Fibroblast of peridontal ligament (primary cell): ENCODE measurements around the gene MAPK8IP1.

Source experiments
- DNase-seq: peaks from one replicate; pipeline ENCODE4 v3.0.0-alpha.2; 2010; ENCODE audit errors: extremely low read depth

The MAPK8IP1 gene

GRCh38 chr11:45860348-45860747 lies 25.1 kb upstream of the MAPK8IP1 start:
- DNase-seq: no peak

DNA sequence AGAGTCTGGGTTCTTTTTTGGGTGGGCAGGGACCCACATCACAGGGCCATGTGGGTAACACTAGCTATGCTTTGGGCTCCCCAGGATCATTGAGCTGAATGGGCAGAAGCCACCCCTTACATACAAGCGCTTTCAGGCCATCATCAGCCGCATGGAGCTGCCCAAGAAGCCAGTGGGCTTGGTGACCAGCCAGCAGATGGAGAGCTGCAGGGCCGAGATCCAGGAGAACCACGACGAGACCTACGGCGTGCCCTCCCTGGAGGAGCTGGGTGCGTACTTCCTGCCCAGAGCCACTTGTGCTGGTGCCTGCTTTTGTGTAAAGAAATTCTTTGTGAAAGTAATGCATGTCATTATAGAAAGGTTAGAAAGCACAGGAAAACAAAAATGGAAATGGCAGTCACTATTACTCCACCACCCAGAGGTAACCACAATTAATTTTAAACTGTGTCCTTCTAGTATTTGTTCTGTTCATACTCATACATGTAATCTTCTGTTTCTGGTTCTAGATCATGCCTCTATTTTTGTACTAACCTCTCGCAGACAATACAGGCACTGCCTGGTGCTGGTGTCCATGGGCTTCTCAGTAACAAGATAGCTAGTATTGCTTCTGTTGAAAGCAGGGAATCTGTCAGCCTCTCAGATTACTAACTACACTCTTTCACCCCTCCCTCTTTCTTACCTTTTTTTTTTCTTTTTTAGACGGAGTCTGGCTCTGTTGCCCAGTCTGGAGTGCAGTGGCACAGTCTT lies 24.5 kb upstream of the MAPK8IP1 start:
- no peak for DNase-seq

DNA sequence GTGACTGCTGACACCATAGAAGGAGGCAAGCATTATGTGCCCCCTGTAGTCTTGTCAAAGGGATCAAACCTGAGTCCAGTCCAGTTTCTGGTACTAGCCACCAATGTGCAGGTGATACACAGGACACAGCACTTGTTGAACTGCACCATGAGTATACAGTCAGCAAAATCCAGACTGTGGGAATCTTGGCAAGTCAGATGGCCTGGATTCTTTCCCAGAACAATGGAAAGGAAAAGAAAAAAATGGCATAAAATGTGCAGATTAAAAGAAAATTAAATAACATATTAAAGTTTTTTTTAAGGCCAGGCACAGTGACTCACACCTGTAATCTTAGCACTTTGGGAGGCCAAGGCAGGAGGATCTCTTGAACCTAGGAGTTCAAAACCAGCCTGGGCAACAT lies 21.4 kb upstream of the MAPK8IP1 start:
- DNase-seq: peak; percentile 43

DNA sequence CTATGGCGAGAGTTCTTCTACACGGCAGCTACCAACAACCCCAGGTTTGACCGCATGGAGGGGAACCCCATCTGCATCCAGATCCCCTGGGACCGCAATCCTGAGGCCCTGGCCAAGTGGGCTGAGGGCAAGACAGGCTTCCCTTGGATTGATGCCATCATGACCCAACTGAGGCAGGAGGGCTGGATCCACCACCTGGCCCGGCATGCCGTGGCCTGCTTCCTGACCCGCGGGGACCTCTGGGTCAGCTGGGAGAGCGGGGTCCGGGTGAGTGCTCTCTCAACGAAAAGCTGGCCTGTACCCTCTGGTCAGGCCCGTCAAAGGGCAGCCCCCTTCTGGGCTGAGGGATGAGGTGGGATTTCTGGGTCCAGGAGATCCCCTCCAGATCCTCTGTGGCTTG lies 15.9 kb upstream of the MAPK8IP1 start:
- DNase-seq: no peak

DNA sequence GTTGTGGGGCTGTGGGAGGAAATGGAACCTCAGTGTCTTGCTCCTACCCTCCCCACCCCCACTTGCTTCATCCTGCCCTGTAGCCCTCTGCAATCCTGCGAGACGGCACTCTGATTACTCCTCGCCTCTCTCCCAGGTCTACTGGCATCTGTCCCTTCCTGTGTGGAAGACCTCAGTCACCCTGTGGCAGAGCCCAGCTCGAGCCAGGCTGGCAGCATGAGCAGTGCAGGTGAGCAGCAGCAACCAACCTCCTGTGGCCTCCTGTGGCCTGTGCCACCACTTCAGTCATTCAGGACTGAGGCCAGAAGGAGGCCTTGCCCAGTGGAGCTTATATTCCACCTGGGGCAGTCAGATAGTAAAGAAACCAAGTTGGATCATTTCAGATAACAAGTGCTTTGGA lies 14.7 kb upstream of the MAPK8IP1 start:
- no peak for DNase-seq

DNA sequence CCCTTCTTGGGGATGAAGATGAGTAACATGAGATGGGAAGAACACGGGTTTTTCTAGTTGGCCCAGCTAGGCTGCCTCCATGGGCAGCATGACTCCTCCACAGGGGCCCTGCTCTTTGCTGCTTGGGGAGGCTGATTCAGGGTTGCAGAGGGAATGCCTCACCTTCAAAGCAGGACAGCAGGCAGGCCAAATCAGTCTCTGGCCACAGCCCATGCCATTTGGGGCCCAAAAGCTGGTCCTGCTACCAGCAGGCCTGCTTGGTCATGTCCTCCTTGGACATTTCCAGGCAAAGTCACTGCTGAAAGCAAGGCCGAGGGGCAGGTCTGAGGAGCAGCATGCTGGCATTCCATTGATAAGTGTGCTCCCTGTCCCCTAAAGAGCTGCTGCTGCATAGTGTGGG lies 13.8 kb upstream of the MAPK8IP1 start:
- no peak for DNase-seq

DNA sequence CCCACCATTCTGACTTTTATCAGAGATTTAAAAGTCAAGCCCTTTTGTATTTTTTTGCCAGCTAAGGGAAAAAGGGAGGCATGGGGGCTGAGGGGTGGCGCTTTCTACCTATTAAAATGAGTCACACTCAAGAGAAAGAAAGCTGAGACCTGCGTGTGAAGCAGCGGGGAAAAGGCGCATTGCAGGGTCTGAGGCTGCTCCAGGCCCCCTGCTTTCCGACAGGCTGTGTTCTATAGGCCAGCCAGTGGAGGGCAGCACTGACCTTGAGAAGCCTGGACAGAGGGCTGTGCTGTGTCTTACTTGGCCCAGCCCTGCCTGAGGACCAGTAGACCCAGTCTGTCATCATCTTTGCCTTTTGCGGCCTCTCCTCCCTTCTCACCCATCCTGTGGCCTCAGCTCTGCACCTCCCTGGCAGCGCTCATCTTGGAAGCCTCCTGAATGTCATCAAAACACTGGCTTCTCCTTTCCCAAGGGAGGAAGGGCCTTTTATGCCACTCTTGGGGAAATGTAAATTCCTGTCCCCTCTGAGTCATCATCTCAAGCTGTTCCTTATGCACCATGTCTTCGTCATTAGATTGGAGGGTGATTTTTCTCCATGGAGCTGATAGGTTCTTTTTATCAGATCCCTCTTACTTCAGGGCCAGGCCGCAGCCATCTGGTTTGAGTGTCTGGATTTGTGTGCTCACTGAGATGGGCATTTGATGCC lies 12.6 kb upstream of the MAPK8IP1 start:
- peak; percentile 64 for DNase-seq

DNA sequence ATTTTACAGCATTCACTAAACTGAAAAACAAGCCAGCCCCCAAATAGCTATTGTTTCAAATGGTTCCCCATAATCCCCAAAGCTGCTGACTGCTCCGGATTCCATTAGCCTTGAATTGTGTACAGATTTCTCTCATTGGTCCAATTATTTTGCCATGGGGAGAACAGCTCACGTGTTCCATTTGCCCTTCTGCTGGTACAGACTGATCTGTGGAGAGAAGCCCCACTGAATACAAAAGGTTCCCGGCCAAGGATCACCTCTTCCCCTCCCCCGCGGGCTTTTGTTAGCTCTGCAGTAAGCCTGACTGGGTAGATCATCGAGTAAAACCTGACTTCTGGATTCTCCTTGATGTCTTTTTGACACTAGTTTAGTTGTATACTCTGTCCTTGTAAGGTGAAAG lies 9.1 kb upstream of the MAPK8IP1 start:
- DNase-seq: no peak

GRCh38 chr11:45877221-45877620 lies 8.2 kb upstream of the MAPK8IP1 start:
- no peak for DNase-seq

DNA sequence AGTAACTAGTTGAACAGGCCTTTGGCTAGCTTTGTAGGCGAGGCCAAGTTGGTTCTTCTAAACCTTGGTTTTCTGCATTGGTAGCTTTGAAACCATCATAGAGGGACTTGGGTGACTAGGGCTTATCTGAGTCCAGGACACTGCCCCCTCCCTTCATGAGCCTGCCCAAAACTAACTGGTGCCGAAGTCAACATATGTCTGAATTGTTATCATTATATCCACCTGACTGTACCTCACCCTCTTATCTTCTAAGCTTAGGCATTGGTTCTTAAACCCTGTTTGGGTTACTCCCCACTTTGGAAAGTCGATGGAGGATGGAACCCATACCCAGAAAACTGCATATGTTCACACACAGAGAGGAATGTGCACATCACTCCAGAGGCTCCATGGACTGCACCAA lies 7.6 kb upstream of the MAPK8IP1 start:
- no peak for DNase-seq

DNA sequence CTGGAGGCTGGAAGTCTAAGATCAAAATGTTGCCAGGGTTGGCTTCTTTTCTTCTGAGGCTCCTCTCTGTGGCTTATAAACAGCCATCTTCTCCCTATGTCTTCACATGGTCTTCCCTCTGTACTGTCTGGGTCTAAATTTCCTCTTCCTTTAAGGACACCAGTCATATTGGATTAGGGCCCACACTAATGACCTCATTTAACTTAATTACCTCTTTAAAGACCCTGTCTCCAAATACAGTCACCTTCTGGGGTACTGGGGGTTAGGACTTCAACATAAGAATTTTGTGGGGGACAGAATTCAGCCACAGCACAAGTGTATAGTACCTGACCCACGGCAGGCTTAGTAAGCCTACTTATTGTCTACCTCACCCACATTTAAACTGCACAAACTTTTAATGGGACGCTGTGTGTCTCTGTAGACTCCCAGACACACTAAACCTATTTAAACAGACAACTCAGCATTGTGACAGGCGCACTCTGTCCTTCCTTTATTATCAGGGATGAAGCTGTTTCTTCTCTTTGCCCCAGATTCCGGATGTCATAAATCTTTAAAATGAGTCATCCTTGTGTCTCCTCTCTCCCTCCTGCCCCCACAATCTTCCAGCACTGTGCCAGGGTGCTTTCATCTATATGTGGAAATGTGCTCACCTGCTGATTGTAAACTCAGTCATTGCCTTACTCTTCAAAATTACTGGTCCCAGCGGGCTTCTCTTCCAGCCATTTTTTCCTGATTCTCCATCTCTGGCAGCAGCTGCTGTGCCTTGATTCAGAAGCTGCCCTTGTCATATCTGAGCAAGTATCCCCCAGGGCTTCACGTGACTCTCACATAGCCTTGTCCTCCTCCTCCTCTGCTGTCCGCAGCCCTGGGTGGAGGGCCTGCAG lies 5.4 kb upstream of the MAPK8IP1 start:
- DNase-seq: no peak

DNA sequence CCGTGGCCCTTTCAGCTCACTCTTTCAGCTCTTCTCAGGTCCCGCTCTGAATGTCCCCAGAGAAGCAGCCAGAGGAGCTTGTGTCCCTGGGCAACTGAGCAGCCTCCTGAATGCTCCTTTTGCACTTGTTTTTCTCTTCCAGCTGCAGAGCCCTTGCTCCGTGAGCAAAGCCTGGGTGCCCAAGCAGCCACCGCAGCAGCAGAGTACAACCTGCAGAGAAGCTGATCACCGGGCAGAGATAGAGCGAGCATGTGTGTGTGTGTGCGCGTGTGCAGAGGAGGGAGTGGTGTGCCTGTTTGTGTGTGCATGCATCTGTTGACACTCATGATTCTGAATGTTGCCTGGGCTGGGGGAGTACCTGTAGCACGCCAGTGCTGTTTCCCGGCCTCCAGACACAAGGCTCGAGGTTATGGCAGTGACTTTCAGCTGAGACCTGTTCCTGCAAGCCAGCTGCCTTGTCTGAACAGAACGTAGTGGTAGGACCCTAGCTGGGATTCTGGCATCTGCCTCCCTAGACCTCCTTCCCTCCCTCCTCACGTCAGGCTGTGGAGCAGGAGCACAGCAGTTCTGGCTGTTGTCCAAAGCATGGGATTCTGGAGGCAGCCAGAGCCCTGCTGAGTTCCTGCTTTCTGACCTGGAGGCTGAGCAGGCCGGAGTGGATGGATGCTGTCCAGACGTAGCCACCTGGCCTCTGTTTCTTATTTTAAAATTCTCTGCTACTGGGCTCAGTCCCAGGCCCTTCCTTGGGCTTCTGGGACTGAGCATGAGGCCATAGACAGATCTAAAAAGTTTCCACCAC lies 4.5 kb upstream of the MAPK8IP1 start:
- no peak for DNase-seq

- DNase-seq: no peak
Measured at GRCh38 chr11:45881708-45882368, 3.6 kb upstream of the MAPK8IP1 start.

GRCh38 chr11:45884596-45885185 lies 760 bp upstream of the MAPK8IP1 start:
- DNase-seq: no peak

DNA sequence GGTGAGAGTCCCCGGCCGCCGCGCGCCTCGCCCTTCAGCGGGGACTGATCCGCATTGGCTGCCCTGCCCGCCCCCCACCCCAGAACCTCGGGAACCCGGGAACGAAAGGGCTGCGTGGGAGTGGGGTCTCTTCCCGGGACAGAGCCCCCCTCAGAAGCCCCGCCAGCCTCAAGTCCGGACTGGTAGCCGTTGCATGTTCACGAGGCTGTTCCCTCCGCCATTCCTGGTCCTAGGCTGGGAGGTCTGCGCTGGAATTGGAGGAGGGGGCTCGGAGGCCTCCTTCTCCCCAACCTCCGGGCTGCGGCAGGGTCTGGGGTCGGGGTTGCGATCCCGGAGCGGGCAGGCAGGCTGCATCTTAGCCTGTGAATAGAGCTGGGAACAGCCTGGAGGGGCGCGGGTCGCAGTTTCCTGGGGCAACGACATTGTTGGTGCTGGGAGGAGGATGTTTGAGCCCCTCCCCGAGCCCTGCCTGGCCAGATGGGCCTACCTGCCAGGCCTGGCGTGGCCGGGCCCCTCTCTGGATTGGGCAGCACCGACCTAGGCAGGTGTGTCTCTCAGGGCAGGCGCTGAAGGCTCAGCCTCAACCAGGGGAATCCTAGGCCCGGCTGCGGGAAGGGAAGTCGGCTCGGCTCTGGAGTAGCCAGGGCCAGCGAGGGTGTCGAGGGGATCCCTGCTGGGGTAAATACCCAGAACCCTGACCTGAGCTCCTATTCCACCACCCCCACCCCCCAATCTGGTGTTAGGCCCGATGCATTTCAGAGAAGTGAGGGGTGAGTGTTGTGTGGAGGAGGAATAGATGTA lies 670 bp downstream of the MAPK8IP1 start:
- DNase-seq: no peak

DNA sequence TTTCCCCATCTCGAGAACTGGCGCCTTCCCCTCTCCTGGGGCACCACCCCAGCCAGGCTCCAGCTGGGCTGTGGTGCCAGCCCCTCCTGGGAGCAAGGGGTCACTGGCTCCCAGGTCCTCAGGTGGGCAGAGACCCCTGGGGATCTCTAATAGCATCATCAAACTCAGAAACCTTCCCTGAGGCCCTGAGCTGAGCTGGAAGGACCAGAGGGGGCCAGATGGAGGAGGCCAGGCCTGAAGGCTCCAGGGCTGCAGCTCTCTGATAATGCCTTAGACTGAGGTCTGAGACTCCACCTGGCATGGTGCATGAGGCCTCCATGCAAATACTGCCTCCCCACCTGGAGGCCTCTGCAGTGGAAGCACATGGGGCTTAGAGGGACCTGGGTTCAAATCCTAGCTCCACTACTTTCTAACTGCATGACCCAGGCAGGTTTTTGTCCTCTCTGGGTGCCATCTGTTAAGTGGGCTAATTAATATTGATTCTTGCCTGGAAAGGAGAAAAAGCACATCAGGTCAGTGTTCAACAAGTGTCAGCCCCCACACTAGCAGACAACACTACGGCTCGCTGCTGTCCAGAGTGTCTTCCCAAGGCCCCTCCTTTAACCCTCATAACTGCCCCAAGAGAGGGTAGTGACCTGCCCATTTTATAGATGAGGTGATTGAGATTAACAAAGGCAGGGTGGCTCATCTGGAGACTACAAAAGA lies 1.5 kb downstream of the MAPK8IP1 start:
- DNase-seq: no peak

- no peak for DNase-seq
Measured at GRCh38 chr11:45887587-45887986, 2.1 kb downstream of the MAPK8IP1 start.

- no peak for DNase-seq
Measured at GRCh38 chr11:45889555-45889954, 4.1 kb downstream of the MAPK8IP1 start.

GRCh38 chr11:45889966-45890365 lies 4.5 kb downstream of the MAPK8IP1 start:
- DNase-seq: no peak
